ENCODE data around the gene PPP1R12B.
"Not testable (repeated sequence)": the region's sequence is repeated elsewhere in the genome, so short reads cannot be mapped to it uniquely, and the experiment has no call there.

PPP1R12B gene

DNA sequence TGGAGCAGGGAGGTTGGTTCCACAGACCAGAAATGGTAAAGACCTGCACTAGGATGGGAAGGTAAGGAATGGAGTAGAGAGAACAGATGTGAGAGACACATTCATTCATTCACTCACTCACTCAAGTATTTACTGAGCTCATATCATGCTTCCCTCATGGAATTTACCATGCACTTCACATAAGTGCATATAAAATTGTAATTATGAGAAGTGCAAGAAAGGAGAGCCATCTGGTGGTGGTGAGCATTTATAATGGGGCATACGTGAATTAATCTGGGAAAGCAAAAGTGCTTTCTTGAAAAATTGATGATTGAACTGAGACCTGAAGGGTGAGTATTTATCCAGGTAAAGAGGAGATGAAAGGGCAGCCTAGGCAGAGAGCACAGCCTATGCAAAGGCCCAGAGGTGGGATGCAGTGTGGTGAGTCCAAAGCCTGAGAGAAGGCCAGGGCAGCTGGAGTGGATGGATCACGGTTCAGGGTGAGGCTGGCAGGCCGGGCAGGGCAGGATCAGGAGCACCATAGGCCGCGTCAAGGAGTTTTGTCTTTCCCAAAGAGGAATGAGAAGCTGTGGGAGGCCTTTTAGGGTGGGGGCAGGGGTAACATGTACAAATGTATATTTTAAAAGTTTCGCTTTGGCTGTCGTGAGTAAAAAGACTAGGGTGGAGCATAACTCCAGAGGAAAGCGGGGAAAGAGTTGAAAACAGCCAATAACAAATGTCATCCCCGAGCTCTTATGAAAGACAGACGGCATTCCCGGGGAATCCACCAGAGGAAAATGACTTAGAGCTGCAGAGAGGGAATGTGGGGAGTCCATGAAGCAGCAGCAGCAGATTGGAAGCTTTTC, 266.1 kb downstream of the PPP1R12B start:
- not testable (repeated sequence) for DNase-seq (ENCODE audit: low read depth)

DNA sequence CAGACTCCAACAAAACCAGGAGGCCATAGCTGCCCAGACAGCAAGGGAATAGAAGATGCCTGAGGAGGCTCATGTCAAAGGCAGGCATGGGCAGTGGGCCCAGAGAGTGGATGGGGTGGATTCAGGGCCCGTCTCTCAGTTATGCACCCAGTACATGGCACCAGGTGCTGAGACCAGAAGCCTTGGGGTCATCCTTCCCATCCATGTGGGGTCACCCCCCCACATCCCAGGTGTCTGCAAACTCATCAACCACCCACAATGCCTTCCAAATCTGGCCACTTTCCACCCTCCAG, 266.7 kb downstream of the PPP1R12B start:
- not testable (repeated sequence) for DNase-seq (ENCODE audit: low read depth)

DNA sequence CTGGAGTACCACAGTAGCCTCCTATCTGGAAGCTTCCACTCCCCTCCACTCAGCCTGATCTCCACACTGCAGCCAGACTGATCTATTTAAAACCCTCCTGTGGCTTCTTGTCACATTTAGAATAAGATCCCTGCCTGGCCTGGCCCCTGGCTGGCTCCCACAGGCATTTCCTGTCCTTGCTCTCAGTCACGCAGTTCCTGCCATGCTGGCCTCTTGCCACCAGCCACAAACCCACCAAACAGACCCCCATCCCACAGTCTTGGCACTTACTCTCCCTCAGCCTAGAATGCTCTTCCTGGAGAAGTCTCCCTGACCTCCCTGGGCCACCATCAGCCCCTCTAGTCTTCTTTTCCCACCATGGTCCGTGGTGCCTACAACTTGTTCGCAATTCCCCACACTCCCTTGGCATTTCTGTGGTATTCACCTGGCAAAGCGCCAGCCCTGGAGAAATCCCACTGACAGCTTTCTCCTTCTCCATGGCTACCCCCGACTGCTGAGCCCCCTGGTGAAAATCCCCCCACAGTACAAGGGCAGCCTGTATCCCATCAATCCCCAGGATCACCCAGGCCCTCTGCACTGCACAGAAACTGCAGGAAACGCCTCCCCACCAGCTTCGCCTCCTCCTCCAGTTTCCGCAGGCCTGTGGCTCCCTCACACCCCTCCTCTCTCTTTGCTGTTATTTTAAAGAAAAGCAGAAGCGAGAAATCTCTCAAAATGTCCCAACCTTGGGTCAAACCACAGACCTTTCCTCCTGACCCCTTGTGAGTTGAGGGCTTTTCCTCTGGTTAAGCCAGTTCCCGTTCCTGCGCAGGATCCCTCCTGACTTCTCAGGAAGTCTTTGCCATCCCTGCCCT, 267.2 kb downstream of the PPP1R12B start:
- no peak for DNase-seq (ENCODE audit: low read depth)

DNA sequence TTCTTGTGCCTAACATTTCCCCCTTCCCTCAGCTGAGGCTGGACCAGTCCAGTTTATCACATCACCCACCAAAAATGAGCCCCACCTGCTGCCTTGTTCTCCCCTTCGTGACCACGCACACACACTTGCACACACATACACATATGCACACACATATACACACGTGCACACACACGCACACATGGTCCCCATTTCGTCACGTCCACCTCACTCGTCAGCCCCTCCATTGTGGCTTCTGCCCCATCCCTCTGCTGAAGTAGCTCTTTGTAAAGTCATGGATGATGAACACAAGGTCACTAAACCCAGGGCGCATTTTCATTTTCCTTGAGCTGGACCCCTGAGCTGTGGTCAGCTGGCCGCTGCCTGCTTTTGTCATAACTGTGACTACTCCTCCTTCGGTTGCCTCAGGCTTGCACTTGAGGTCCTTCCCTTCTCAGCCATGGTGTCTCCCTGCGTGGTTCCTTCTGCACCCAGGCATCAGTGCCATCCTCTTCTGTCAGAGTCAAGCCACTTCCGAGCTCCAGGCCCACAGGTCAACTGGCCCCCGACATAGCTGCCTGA, 267.9 kb downstream of the PPP1R12B start:
- no peak for DNase-seq (ENCODE audit: low read depth)

DNA sequence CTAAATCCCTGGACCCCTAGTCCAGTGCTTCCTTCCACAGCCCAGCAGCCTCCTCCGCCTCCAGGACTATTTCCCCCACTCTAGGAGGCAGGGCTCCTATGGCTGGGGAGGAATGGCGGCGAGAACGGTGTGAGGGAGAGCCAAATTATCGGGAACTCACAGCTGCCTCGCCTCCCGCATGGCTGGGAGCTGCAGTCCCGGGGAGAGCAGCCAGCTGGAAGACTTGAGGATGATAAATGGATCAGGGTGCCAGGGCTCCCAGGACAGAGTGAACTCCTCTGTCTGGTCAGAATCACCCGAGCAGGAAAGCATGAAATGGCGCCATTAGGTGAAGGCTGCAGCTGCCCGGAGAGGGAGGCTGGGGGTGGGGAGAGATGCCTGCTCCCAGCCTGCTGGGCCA, 270.5 kb downstream of the PPP1R12B start:
- DNase-seq (ENCODE audit: low read depth) = not testable (repeated sequence)

DNA sequence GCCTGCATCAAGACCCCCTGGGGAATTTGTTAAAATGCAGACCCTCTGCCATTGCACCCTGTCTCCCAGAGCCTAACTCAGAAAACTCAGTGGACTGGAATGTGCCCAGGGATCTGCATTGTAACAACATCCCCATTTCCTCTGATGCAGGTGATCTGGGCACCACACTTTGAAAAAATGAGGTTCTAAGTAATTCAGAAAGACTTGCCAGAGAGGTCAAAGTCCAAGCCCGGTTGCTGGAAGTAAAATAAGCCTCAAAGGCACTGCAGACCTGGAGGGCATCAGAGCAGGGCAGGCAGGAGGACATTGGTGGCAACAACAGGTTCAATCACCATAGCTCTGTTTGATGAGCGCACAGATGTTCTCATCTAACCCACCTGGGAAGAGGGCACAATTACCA, 271.0 kb downstream of the PPP1R12B start:
- no peak for DNase-seq (ENCODE audit: low read depth)

DNA sequence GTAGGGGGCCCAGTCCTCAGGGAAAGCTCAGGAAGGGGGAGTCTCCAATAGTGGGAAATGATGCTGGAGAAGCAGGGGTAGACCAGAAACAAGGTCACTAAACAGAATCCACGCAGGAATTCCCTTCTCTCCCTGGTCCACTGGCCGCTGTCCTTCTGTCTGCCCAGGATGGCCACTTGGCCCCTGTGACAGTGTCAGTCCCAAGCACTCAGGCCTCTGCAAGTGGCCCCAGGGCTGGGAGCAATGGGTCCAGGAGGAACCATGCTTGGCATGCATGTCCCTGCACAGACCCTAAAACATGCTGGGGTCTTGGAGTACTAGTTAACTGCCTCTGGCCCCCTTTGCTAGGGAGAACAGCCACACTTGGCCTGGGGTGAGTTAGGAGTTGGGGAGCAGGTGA, 271.5 kb downstream of the PPP1R12B start:
- DNase-seq (ENCODE audit: low read depth) = not testable (repeated sequence)

DNA sequence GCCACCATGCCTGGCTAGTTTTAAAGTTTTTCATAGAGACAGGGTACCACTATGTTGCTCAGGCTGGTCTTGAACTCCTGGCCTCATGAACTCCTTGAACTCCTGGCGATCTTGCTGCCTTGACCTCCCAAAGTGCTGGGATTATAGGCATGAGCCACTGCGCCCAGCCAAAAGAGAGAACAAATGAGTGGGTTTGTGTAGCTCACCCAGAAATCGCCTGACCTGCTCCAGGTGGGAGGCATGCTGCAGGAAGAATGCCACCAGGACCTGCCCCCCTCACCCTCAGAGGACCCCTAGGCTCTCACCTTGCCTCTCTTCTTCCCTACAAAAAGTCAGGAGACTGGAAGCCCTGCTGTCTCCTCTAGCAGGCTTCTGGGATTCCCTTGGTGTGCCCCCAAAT, 272.9 kb downstream of the PPP1R12B start:
- no peak for DNase-seq (ENCODE audit: low read depth)

DNA sequence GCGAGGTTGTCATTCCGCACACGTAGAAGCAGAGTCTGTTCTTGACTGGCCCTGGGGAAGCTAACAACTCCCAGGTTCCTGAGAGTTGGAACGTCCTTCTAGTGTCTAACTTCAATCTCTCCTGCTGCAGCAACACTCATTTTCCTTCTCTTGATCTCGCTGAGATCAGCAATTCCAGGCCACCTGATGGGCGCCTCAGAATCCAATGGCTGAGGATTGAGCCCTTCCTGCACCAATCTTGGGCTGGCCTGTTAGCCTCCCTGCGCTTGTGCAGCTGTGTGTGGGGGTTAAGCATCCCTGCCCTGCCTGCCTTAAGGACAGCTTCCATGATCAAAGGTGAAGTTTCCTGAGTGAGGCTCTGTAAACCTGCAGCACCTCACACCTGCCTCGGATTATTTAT, 273.9 kb downstream of the PPP1R12B start:
- DNase-seq (ENCODE audit: low read depth) = no peak

DNA sequence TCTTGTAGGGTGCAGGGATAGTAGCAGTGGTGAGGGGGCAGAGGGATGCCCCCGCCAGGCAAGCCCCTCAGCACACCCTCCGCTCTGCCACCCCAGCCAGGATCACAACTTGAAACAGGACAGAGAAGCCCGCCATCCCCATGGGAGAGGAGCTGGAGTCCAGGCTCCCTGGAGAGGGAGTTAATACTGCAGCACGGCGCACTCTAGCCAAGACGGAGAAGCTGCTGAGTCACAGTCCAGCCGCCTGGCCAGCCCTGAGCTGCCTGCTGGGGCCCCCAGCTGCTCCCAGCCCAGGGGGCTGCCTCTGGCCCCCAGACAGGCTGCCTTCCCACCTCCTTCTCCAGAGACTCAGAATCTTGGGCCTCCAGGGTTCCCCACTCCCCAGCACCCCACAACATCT, 274.6 kb downstream of the PPP1R12B start:
- no peak for DNase-seq (ENCODE audit: low read depth)

DNA sequence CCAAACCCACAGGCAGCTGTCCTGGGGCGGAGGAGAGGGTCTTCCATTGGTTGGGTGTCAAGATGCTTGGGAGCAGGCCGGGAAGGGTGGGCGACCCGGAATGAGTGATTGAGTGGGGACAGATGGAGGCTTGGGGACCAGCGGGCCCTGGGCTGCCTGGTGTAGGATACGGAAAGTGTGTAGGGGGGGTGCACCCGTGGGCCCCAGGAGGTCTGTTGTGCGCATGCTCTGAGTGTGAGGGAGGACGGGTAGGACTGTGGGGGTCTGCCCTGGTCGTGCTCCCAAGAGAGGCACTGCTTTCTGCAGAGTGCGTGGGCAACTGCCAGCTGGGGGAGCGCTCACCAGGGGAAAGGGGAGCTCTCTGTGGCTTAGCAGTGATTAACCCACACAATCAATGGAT, 275.0 kb downstream of the PPP1R12B start:
- not testable (repeated sequence) for DNase-seq (ENCODE audit: low read depth)

DNA sequence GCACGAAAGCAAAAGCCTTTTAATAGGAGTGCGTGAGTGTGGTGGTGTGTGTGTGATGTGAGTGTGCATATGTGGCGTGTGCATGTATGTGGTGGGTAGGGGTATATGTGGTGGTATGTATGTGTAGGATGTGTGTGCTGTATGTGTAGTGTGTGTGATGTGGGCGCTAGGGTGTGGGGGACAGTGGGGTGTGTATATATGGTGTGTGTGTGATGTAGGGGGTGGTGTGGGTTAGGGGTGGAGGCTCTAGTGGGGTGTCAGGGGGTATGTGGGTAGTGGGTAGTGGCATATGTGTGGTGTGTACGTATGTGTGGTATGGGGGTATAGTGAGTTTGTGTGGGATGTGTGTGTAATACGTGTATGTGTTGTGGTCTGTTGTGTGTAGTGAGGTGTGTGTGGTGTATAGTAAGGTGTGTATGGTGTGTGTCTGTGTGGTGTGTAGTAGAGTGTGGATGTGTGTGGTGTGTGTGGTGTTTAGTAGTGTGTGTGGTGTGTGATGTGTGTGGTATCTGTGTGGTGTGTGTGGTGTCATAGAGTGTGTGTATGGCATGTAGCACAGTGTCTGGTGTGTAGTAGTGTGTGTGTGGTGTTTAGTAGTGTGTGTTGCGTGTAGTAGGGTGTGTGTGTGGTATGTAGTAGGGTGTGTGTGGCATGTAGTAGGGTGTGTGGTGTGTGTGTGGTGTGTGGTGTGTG, 275.7 kb downstream of the PPP1R12B start:
- no peak for DNase-seq (ENCODE audit: low read depth)

DNA sequence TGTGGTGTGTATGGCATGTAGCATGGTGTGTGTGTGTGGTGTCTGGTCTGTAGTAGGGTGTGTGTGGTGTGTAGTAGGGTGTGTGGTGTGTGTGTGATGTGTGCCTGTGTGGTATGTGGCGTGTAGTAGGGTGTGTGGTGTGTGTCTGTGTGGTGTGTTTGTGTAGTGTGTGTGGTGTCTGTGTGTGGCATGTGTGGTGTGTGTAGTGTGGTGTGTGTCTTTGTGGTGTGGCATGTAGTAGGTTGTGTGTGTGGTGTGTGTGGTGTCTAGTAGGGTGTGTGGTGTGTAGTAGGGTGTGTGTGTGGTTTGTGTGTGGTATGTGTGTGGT, 276.2 kb downstream of the PPP1R12B start:
- no peak for DNase-seq (ENCODE audit: low read depth)

DNA sequence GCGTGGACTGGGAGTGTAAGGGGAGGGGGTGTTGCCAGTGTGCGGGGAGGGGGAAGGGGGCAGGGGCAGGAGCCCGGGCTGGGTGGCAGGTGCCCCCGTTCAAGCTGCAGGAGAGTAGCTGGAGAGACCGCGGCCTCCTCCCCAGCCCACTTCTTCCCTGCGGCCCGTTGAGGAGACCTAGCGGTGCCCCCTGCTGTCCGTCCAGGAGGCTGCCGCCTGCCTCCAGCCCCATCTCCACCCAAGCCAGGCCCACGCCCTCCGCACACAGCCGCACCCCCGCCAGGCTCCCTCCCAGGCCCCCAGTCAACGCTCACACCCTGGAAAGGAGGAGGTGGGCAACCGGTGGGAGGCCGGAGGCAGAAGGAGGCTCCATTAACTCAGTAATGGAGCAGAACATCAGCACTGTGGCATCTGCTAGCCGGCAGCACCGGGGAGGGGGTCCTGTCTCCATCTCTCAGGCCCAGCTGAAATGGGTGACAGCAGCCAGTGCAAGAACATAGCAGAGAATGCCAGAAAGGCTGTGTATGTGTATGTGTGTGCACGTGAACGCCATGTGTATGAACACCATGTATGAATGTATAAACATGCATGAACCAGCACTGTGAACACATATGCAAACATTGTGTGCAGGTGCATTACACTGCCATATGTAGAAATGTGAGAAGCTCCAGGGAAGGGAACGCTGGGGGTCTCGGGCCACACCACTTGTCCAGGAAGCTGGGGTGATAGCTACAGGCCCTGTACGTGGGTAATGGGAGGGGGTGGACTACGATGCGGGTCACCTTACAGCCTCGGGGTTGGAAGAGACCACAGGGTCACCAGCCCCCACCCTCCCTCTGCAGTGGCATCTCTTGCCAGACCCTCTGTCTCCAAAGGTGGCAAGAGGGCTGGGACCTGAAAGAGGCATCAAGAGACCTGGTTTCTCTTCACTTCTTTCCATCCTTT, 277.2 kb downstream of the PPP1R12B start:
- peak; percentile 20 for DNase-seq (ENCODE audit: low read depth)

DNA sequence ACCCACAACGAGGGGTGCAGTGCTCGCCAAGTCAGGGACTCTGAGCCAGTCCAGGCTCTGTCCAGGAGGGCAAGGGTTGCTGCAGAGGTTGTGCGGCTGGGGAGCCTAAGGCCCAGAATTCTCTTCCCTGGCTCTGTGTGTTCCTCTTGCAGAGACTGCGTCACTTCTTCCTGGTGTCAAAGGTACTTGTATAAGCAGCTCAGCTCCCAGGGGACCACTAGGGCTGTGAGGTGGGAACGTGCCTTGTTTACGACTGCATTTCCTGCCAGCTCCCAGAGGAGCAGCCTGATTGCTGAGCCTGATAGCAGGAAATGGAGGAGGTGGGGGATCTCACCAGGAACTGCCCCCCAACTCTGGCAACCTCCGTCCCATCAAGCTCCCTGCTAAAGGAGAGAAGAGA, 278.5 kb downstream of the PPP1R12B start:
- not testable (repeated sequence) for DNase-seq (ENCODE audit: low read depth)

DNA sequence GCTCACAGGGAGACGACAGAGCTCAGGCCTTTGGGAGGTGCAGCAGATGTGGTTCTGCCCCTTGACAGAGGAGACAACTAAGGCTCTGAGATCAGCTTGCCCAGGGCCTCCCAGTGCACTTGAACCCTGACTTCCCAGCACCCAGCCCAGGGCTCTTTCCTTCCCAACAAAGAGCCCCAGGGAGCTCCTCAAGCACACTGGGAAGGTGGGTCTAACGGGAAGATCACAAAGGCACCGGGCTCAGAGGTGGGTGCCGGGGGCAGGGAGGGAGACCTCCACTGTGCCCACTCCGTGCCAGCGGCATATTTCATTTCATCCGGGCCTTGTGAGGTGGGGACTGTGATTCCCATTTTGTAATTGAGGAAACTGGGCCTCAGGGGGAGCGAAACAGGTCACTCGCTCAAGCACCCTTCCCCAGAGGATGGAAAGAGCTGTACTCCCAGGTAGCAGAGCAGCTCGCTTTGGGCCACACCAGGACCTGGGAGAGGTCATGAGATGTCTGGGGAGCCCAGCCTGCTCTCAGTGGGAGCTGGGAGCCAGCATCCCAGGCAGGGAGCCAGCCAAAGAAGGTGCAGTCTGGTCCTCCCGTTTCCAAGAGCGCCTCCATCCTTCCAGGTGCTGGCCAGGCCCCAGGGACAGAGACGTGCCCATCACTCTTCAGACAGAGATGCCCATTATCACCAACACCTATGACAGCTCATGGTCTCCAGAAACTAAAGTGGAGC, 279.5 kb downstream of the PPP1R12B start:
- no peak for DNase-seq (ENCODE audit: low read depth)

DNA sequence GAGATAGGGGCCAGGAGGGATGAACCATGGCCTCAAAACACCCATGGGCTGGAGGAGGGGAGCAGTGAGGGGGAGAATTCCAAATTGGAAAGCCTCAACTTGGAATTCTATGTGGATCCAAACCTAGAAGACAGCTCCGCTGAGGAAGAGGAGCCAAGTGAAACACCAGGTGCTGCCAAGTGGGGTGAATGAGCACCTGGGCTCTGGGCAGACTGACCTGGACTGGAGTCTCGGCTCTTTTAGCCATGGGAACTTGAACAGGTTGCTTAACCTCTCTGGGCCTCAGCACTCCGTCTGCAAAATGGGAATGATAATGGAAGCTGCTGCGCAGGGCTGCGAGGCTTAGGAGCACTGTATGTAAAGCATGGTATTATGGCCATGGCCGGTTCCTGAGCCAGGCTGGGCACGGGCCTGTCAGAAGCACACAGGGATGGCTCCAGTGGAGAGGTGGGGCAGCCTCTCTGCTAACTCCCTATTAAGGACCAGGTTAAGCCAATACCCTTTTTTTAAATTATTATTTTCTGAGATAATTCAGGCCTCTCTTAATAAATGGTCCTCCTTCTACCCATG, 280.2 kb downstream of the PPP1R12B start:
- DNase-seq (ENCODE audit: low read depth) = no peak

DNA sequence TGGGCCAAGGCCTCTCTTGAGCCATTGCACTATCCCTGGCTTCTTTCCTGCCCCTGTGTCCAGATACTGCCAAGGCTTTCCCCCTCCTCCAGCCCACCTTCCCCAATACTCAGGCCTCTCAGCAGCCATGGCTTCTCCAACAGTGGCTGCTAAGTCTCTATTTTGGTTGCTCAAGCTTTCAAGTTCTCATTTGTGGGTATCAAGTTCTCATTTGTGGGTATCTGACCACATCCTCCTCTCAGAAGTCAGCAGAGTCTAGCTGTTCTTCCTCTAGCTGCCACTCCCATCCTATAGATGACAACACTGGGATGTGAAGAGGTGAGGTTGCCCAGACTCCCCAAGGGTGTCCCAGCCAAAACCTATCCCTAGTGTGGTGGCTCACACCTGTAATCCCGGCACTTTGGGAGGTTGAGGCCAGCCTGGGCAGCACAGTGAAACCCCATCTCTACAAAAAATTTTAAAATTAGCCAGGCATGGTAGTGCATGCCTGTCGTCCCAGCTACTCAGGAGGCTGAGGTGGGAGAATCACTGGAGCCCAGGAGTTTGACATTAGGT, 280.8 kb downstream of the PPP1R12B start:
- DNase-seq (ENCODE audit: low read depth) = not testable (repeated sequence)

DNA sequence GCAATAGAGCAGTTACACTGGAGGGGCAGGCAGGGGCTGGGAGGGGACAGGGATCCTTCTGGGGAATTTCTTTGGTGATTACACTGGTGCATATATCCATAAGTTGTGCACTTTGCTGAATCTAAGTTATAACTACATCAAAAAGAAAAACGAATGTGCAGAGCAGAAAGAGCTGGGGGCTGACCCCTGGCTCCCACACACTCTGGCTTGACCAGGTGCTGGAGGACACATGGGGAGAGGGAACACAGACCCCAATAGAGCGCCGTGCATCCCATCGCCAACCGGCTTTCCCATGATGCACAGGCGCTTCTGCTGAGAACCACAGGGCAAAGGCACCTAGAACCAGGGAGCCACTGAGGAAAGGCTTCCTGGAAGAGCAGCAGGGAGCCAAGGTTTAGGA, 281.6 kb downstream of the PPP1R12B start:
- DNase-seq (ENCODE audit: low read depth) = not testable (repeated sequence)

DNA sequence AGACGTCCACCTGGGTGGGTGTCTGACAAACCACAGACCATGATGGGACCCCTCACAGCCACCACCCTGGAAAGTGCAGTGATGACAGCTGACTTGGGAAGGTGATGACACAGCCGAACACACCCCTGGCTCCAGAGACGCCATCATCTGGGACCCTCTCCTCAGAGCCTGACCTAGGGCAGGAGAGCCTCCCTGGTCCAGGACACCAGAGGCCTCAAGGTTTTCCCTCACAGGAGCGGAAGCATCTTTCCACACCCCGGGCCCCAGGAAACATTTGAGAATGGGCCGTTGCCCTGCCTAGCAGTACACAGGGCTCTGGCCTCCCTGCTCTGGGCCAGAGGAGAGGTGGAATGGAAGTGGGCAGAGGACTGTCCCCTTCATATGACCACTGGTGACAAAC, 282.0 kb downstream of the PPP1R12B start:
- DNase-seq (ENCODE audit: low read depth) = no peak

All from GM04504 (cell line).